GM21390 (cell line): ENCODE results near the gene NKX1-1.

ENCODE experiments used
- ATAC-seq: cut with Tn5 transposase; IDR thresholded peaks from one replicate; pipeline ENCODE4 v1.9.1; 2021; ENCODE audit not compliant: unreplicated experiment

Gene NKX1-1

DNA sequence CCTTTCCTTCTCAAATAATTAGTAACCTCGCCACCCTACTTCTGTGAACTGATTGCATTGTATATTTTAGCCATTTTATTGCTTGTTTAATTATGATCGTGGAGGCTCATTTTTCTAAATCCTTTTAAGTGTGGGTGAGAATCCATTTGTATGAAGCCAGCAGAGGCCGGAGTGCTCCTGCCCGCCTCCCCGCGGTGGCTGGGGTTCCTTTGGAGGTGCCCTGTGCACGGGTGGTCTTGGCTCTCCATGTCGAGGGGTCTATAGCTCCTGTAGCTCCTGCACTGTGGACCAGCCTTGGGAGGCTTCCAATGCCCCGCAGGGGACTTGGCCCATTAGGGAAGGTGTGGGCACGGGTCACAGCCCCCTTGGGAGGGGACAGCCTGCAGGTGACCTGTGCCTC, 44.2 kb downstream of the NKX1-1 start:
- ATAC-seq = no peak

DNA sequence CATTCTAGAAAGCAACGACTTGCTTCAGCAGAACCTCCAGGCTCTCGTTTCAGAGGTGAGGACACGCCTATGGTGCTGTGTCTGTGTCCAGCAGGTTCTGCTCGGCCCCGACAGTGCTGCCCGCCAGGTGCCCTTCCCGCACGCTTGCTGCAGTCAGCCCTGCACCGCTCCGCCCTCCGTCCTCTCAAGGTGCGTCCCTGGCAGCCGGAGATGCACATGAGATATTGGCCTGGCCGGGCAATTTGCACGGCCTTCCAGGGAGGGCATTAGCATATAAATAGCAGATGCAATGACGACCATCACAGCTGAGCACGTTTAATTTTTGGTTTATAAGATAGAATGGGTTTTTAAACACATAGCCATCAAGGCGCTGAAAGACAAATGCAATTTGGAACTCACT, 44.8 kb downstream of the NKX1-1 start:
- ATAC-seq = no peak

DNA sequence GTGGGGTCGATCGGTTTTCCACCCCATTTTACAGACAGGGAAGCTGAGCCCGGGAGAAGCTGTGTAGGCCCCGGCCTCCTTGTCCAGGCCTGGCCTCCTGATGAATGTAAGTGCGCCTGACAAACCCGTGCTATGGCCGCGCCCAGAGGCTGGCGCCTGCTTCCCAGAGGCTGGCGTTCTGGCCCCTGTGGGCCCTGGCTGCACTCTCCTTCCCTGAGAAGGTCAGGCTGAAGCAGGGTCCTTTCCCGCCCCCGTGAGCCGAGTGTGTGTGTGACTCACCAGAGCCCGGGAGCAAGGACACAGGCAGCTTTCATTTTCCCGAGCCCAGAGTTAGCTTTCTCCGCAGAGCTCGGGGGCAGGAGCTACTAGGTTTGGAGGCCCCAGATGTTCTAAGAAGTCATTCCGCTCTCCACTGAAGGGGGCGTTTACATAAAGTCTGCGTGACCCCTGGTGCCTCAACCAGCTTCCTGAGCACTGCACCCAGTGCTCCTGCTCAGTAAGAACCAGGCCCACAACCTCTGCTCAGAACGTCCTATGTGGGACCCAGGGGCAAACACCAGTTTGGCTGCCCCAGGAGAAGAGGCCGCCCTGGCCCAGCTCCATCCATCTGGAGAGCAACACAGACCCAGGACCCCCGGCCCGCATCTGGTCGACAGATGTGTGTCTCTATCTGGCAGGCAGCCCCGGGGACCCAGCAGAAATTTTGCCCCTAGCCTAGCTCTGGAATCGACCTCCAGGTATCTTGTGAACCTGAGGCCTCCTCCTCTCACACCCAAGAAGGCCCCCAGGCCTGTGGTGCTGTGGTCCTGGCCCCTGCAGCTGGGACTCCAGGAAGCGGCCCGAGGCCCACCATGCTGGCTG, 45.6 kb downstream of the NKX1-1 start:
- no peak for ATAC-seq

DNA sequence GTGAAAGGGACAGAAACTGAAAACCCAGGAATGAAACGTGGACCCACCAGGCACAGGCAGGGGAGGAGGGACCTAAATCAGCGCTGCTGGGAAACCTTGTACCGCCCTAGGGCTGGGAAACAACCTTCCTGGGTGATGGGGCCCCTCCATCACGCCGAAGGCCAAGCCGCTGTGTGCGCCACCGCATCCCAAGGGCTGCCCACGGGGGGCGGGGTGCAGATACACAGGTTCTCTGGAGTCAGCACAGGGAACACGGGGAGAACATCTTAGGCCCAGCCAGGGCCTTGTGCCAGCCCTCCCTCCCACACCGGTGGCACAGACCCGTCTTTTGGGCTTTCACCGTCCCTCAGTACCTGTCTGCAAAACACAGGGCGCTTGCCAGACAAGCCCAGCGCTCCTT, 46.3 kb downstream of the NKX1-1 start:
- no peak for ATAC-seq

DNA sequence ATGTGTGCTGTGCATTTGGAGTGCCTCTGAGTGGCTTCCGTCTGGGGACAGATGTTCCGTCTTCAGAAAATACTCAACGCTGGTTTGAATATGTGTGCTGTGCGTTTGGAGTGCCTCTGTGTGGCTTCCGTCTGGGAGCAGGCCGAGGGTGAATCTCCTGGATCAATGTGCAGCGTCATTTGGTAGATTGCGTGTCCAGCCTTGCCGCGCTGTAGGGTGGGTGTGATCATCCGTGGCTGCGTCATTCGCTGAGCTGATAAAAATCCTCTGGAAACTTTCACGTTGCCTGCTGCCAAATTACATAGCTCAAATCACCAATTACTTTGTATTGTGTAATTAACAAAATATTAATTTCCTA, 47.1 kb downstream of the NKX1-1 start:
- no peak for ATAC-seq

DNA sequence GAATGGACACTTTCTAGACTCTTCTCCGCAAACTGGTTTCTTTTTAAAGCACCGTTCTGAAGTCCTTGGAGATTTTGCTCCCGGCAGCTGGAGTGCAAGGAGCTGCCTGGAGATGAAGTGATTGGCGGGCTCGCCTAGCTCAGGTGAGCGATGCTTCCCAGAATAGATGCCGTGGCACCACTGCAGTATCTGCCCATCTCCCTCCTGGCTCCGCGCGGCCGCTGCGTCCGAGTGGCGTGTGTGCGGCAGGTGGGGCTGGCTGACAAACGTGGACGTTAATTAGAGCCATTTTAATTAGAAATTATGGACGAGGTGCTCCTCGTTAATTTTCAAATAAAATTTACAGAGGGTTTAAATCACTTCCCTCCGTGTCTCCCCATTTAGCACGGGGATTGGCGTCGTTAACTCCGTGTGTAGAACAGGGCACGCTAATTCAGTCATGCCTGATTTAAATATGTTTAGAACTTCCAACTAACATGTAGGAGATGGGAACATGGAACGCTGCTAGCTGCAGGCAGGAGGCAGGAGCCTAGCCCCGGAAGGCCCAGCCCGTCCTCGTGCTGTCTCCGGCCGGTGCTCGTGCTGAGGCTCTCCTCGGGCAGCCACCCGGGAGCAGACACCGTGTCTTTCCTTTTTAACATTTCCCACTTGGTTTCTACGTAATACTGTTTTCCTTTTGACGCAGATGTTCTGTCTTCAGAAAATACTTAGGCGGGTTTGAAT, 47.7 kb downstream of the NKX1-1 start:
- ATAC-seq = no peak

DNA sequence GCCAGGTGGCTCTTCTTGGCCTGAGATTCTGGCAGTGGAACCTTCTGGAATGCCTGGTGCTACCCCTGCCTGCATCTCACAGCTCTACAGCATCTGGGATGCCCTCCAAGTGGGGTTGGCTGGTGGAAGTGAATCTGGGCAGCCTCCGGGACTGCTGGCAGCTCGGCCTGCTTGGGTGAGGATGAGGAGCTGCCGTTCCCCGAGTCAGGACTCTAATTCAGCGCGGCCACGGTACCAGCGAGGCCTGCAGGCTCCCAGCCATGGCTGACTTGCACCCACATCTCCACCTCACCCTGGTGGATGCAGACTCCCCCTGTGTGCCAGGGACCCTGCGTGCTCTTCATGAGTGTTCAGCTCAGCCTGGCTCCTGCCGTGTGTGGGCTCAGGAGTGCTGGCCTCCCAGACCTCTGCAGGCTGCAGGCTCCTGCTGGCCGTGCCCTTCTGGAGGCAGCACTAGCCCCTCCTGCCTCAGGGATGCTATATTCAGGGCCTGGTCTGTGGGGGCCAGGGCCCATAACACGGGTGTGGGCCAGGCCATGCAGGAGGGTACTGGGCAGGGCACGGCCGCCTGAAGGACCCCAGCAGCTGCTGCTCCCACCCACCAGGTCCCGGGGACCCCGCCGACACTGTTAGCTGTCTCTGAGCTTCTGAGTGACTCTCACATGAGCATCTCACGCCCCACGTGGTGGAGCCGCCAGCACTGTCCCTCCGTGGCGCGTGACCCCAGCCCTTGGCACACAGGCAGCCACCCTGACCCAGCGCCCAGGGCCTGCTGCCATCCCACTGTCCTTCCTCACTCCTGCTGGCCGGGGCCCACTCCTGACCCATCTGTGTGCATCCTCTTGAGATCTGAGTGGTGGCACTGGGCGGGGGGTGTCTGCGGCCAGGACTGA, 48.6 kb downstream of the NKX1-1 start:
- ATAC-seq = no peak

DNA sequence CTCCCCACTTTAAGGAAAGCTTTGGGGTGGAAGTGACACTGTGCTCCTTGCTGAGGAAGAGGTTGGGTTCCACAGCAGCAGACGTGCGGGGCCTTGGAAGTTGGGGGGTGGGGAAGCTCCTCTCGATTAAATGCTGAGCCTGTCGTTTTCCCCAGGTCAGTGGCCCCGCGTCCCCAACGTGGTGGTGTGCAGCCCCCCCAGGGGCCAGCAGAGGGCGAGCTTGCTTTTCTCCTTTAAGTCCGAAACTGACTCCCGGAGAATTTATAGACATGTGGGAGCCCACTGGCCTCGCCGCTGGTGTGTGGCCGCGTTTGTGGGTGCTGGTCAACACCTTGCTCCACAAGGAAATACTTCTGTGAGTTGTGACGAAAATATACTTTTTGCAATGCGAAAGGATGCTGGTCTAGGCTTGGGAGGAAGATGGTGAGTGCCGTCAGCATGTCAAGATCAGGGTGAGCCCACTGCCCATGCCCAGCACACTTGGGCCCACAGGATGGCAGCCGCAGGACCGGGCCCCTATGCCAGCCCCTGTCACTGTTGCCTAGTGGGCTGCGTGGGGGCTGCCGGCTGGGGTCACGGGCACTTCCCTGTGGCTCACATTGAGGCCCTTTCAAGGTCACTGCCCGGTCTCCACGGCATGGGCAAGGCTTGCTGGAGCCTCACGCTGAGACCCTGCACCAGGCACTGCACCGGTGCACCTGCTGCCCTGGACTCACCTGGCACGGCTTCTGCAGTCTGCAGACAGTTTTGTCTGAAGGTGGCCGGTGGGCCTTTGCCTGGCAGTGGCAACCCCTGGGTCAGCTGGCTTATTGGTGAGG, 49.9 kb downstream of the NKX1-1 start:
- no peak for ATAC-seq

DNA sequence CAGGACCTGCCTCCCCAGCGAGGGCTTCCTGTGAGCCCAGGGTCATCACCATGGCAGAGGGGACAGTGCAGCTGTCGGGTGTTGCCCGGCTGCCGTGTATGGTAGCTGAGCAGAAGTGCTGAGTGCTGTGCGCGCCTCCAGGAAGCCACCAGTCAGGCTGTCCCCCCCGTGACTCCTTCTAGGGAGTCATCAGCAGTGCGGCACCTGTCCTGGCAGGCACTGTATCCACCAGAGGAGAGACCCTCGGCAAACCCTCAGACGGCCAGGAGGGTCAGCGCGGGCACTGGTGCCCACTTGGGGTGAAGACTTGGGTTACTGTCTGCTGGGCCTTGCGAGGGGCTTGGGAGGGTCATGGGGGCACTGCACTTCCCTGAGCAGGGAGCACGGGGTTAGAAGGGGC, 50.9 kb downstream of the NKX1-1 start:
- no peak for ATAC-seq

DNA sequence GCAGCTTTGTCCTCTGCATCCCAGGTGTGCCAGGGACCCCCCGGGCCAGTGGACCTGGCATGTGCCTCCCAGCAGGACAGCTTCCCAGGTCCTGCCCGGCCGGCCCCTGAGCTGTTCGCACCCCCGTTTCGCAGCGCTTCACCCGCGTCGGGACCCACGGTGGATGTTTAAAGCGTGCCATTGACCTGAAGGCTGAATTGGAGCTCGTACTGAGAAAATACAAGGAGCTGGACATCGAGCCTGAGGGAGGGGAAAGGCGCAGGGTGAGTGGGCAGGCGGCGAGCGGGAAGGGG, 51.3 kb downstream of the NKX1-1 start:
- ATAC-seq = no peak

DNA sequence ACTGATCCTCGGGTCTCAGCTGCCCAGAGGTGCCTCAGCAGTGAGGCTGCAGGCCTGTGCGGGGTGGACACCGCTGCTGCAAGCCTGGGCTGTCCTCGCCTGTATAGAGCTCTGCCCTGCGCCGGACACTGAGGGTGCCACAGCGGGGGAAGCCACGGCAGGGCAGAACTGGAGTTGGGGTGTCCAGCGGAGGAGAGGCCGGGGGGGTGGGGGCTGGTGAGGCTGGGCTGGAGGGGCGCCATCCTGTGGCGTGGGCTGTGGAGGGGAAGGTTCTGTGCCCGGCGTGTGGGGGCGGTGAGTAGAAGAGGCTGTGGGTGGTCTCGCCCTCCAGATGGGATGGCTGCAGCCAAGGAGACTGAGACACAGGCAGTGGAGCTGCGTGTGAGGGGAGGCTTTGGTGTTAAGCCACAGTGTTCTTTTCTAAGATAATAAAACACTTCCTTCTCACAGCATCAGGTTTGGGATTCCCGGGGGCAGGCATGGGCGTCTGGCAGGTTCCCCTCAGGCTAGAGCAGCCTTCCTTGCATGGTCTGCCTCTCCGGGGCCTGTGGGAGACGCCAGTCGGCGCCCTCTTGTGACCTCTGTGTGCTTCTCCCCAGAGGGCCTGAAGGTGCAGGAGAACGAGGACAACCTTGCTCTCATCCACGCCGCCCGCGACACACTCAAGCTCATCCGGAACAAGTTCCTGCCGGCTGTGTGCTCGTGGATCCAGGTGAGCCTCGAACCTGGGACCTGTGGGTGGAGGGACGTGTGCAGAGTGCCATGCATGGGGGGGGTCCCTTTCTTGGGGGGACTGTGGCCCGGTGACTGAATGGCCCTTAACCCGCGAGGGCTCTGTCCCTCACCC, 51.9 kb downstream of the NKX1-1 start:
- no peak for ATAC-seq

DNA sequence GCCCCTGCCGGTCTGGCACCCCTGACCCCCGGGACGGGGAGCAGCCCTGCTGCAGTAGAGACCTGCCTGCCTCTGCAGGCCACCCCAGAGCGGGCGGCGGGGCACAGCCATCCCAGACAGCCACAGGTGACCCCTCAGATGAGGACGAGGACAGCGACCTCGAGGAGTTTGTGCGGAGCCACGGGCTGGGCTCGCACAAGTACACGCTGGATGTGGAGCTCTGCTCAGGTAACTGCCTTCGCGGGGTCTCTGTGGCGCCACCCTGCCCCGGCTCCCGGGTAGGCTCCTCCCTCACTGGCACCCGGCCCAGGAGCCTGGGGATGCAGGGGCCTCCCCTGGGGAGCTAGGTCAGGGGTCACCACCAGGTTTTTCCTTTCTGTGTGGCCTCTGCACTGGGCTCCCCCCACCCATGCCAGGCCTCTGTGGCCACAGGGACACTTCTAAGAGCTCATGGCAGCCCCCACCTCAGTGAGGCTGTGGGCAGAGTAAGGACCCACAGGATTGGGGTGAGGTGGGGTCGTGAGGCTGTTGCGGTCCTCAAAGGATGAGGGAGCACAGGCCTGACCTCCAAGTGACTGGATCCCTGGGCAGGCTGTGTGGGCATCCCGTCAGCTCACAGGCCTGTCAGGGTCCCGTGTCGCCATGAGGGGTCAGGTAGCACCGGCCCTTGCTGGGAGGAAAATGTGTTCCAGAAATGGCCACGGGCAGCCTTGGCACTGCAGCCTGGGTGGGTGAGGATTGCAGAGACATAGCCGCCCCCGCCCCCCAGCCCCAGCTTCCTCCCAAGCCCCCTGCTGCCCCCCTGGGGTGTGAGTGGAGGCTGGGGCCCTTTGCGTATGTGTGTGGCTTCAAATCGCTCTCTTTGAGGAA, 52.8 kb downstream of the NKX1-1 start:
- ATAC-seq = no peak
